WERI-Rb-1 (cell line): ENCODE measurements around the gene TMEM255B.

Experiments used
- DNase-seq: peaks from one replicate; pipeline ENCODE4 v3.0.0-alpha.2; 2020
- H3K27ac ChIP-seq: fragments of 250-450 bp; sonication (Bioruptor Pico); 2 replicates; pipeline ENCODE4 v1.5.1; 2020; ENCODE audit warnings: mild to moderate bottlenecking, moderate library complexity
- H3K27me3 ChIP-seq: fragments of 250-450 bp; sonication (Bioruptor Pico); 2 replicates; pipeline ENCODE4 v1.5.1; 2021; ENCODE audit warnings: mild to moderate bottlenecking, low read depth, moderate library complexity; ENCODE audit not compliant: insufficient read depth, severe bottlenecking
- H3K36me3 ChIP-seq: fragments of 250-450 bp; sonication (Bioruptor Pico); 2 replicates; pipeline ENCODE4 v1.5.1; 2020; ENCODE audit warnings: mild to moderate bottlenecking, moderate library complexity
- H3K4me3 ChIP-seq: 2 replicates; pipeline ENCODE4 v1.5.1; 2011; ENCODE audit warnings: low read depth, mild to moderate bottlenecking, control low read depth, low read length
- H3K9me3 ChIP-seq: fragments of 250-450 bp; sonication (Bioruptor Pico); 2 replicates; pipeline ENCODE4 v1.5.1; 2021; ENCODE audit warnings: mild to moderate bottlenecking, moderate library complexity; ENCODE audit not compliant: severe bottlenecking
- TF ChIP-seq, protein P1 (sequence below): IDR thresholded peaks from 2 replicates; pipeline ENCODE4 v1.5.1; 2011; ENCODE audit warnings: low read depth, mild to moderate bottlenecking, control low read depth, inconsistent platforms, low read length

TMEM255B gene

DNA sequence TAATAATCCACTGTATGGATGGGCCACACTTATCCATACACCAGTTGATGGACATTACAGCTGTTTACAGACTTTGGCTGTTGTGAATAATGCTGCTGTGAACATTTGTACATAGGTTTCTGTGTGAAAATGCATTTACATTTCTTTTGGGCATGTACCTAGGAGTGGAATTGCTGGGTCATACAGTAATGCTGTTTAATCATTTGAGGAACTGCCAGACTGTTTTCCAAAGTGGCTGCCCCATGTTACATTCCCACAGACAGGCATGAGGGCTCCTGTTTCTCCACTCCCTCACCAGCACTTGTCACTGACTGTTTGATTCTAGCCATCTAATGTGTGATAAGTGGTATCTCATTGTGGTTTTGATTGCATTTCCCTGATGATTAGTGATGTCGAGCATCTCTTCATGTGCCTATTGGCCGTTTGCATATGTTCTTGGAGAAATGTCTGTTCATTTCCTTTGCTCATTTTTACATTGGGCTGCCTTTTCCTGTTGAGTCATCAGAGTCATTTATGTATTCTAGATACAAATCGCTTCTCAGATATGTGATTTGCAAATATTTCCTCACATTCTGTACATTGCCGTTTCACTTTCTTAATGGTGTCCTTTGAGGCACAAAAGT, 12.8 kb downstream of the TMEM255B start:
- H3K4me3 ChIP-seq, result no peak overlapping the region
- TF ChIP-seq, protein P1, sequence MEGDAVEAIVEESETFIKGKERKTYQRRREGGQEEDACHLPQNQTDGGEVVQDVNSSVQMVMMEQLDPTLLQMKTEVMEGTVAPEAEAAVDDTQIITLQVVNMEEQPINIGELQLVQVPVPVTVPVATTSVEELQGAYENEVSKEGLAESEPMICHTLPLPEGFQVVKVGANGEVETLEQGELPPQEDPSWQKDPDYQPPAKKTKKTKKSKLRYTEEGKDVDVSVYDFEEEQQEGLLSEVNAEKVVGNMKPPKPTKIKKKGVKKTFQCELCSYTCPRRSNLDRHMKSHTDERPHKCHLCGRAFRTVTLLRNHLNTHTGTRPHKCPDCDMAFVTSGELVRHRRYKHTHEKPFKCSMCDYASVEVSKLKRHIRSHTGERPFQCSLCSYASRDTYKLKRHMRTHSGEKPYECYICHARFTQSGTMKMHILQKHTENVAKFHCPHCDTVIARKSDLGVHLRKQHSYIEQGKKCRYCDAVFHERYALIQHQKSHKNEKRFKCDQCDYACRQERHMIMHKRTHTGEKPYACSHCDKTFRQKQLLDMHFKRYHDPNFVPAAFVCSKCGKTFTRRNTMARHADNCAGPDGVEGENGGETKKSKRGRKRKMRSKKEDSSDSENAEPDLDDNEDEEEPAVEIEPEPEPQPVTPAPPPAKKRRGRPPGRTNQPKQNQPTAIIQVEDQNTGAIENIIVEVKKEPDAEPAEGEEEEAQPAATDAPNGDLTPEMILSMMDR, result no peak
- H3K27me3 ChIP-seq, result no peaks in the 10 kb centered on the region
- peaks cover 20% of the 10 kb centered on the region for H3K9me3 ChIP-seq
- DNase-seq, result no peak
- H3K27ac ChIP-seq, result no peak overlapping the region
- H3K36me3 ChIP-seq, result no peaks in the 10 kb centered on the region

DNA sequence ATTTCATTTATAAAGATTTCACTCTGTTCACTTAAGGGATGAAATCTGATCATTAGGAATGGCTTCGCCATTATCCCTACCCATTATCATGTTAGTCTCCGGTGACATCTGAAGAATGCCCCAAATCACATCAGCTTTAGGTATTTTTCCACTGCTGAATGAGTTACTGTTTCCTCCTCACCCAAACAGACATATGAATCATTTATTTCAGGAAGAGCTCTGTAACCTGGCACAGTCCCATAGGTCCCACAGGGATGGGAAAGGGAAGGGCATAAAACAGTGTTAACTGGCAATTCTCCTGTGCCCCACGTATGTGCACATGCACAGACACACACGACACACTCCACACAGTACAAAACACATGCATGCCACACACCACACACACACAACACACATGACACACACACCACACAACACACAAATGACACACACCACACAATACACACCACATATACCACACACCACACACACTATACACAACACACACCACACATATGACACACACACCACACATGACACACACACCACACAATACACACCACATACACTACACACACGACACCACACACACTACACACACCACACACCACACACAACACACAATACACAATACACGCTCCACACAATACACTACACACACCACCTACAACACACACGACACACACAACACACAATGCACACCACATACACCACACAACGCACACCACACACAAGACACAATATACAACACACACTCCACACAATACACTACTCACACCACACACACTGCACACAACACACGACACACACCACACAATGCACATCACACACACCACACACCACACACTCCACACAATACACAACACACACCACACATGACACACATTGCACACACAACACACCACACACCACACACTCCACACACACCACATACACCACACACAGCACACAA, 15.4 kb downstream of the TMEM255B start:
- H3K27me3 ChIP-seq, result no peaks in the 10 kb centered on the region
- H3K36me3 ChIP-seq, result no peaks in the 10 kb centered on the region
- no peak overlapping the region for H3K27ac ChIP-seq
- TF ChIP-seq, protein P1, result no peak
- DNase-seq, result no peak
- H3K9me3 ChIP-seq, result peaks cover 20% of the 10 kb centered on the region
- H3K4me3 ChIP-seq, result no peak overlapping the region

DNA sequence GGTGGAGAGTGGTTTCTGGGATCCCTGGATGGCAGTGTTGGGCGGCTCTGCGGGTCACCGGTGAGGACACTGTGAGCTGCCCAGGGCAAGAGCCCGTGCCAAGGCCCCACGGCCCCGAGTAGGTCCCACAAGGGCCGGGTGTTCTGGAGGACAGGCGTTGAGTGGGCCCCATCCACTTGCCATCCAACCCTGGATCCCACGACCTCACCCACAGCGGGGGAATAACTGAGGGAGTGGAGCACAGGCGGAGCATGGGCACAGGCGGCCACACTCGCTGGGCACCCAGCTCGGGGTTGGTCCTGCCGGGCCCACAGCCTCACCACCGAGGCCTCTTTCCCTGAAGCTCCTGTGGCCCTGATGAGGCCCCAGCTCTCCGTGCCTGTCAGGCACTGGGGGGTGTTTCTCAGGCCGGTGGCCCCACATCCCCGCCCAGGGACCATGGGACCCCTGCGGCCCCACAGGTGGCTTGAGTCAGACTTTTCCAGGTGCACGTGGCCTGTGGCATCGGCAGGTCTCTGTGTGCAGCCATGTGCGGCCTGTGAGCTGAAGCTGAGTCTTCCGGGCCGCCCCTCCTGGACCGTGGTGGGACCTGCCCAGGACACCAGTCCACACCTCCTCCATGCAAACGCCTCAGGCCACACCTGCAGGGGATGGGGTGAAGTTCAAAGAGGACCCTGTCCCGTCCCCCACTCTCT, 16.6 kb downstream of the TMEM255B start:
- TF ChIP-seq, protein P1, result no peak
- peaks cover 20% of the 10 kb centered on the region for H3K9me3 ChIP-seq
- no peaks in the 10 kb centered on the region for H3K36me3 ChIP-seq
- H3K4me3 ChIP-seq, result no peak overlapping the region
- no peak overlapping the region for H3K27ac ChIP-seq
- no peaks in the 10 kb centered on the region for H3K27me3 ChIP-seq
- DNase-seq, result no peak

DNA sequence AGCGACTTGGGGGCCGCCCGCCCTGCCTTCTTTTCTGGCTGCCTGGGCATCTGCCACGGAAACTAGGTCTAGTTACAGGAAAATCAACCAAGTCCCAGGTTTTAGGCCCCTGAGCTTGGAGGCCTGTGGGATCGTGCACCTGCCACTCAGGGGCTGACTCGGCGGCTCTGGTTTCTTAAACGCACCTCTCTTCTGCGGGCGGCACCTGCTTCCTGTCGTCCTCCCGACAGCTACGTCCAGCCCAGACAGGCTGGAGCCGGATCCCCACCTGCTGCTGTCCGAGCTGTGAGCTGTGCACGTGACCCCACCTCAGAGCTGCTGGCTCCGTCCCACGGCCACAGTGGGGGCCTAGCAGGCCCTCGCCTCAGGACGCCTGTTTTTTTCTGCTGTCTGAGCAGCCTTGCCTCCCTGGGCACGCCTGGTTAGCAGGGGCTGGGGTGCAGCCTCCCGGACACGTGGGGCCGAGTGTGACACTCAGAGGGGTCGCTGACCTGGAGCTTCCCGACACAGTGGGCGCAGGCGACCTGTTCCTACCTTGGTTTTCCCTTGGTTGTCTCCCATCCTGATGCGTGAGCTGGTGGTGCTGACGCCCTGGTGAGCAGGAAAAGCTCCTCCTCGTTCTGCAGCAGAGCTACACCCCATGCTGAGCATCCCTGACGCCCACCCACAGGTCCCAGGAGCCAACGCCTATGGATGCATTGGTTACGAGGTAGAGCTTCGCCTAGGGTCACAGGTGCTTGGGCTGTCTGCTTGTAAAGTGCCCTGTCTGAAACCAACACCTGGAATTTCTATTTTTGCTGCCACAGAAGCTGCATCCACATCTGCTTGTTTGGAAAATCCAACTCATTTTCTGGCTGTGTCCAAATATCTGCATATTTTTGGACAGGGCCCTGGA, 17.5 kb downstream of the TMEM255B start:
- Histone ChIP-seq H3K9me3 (peaks cover 20% of the 10 kb centered on the region), H3K27me3 (no peaks in the 10 kb centered on the region), H3K36me3 (no peaks in the 10 kb centered on the region), H3K4me3 (no peak overlapping the region), H3K27ac (0 out of 2 replicates have a peak overlapping the region, but pooled peaks have one; percentile 7)
- DNase-seq, result peak; percentile 82
- TF ChIP-seq, protein P1, result no peak
